Measurements from ENCODE around the gene KRTAP12-4.
"Not testable (repeated sequence)": the region's sequence is repeated elsewhere in the genome, so short reads cannot be mapped to it uniquely, and the experiment has no call there.

The KRTAP12-4 gene

GRCh38 chr21:44670642-44671432, 16.4 kb upstream of the KRTAP12-4 start:
- no peak overlapping the region for H3K4me3 ChIP-seq
- TF ChIP-seq CTCF (IDR thresholded peaks at IDR 0.05), result no peak
- no peak for DNase-seq (ENCODE audit: low spot score)
- no peak overlapping the region for H3K27ac ChIP-seq

GRCh38 chr21:44667612-44668011, 13.2 kb upstream of the KRTAP12-4 start:
- DNase-seq (ENCODE audit: low spot score), result no peak
- TF ChIP-seq CTCF (IDR thresholded peaks at IDR 0.05), result no peak
- Histone ChIP-seq H3K27ac (no peak overlapping the region), H3K4me3 (no peak overlapping the region)

GRCh38 chr21:44666401-44667320, 12.2 kb upstream of the KRTAP12-4 start, which contains the start of gene KRTAP12-2:
KRTAP12-2 (minus strand) TSS chr21:44666927; CDS start chr21:44666886, 41 bp downstream.
- Histone ChIP-seq H3K27ac (no peak within 1 kb of the TSS), H3K4me3 (no peak within 1 kb of the TSS)
- no peak for DNase-seq (ENCODE audit: low spot score)
- TF ChIP-seq CTCF (IDR thresholded peaks at IDR 0.05), result no peak

- H3K4me3 ChIP-seq, result no peak overlapping the region
- DNase-seq (ENCODE audit: low spot score), result no peak
- H3K27ac ChIP-seq, result no peak overlapping the region
- no peak for TF ChIP-seq CTCF (IDR thresholded peaks at IDR 0.05)
Observed at GRCh38 chr21:44664691-44665090, 10.2 kb upstream of the KRTAP12-4 start.

GRCh38 chr21:44661567-44661966, 7.1 kb upstream of the KRTAP12-4 start:
- H3K4me3 ChIP-seq; DNase-seq (ENCODE audit: low spot score); H3K27ac ChIP-seq: not testable (repeated sequence)

- no peak overlapping the region for H3K27ac ChIP-seq
- DNase-seq (ENCODE audit: low spot score), result no peak
- TF ChIP-seq CTCF (IDR thresholded peaks at IDR 0.05), result no peak
- no peak overlapping the region for H3K4me3 ChIP-seq
Observed at GRCh38 chr21:44658913-44659595, 4.6 kb upstream of the KRTAP12-4 start.

GRCh38 chr21:44658541-44658910, 4.1 kb upstream of the KRTAP12-4 start:
- no peak overlapping the region for H3K27ac ChIP-seq
- TF ChIP-seq CTCF (IDR thresholded peaks at IDR 0.05), result no peak
- DNase-seq (ENCODE audit: low spot score), result no peak
- no peak overlapping the region for H3K4me3 ChIP-seq
